H1 (cell line): ENCODE results near the gene DDX5. TPM values are rescaled to one million over a fixed set of nuclear protein-coding genes. Genes with fewer than 3 reads are reported as not detected.

Experiments used
- CTCF ChIA-PET: fragments of 300-600 bp; sonication (Branson Sonifier 250); formaldehyde crosslinking; loops from one replicate; lab custom pipeline; 2021; ENCODE audit not compliant: partially characterized antibody; lab: Charles Lee
- POLR2A ChIA-PET: fragments of 300-600 bp; sonication (Branson Sonifier 250); formaldehyde crosslinking; loops from one replicate; lab custom pipeline; 2021; ENCODE audit warnings: inconsistent platforms; ENCODE audit not compliant: partially characterized antibody; lab: Charles Lee
- DNase-seq, 2 experiments: peaks; one replicate each; pipeline versions ENCODE4 v3.0.0 to v3.0.0-alpha.2; 2010 to 2022; ENCODE audit warnings: low spot score in 2 of 2, low read depth in 1 of 2, mixed read lengths in 1 of 2
- FAIRE-seq: peaks from 2 replicates; lab custom pipeline; 2011; peaks lifted over from hg19 to GRCh38; lab: Jason Lieb, UNC
- H2AFZ ChIP-seq: 2 replicates; pipeline ENCODE4 v1.8.1; 2012; ENCODE audit warnings: low read length, inconsistent platforms
- H2AK5ac ChIP-seq: 2 replicates; pipeline ENCODE4 v1.6.1; 2013; ENCODE audit warnings: low read depth, low read length
- H2BK120ac ChIP-seq: replicated peaks from 2 replicates; pipeline ENCODE3; 2013; ENCODE audit warnings: low read depth, low read length, inconsistent platforms
- H2BK12ac ChIP-seq: 2 replicates; pipeline ENCODE4 v1.6.1; 2013; ENCODE audit warnings: low read depth, low read length
- H2BK15ac ChIP-seq: 2 replicates; pipeline ENCODE4 v1.6.1; 2013; ENCODE audit warnings: low read length
- H2BK20ac ChIP-seq: 2 replicates; pipeline ENCODE4 v1.6.1; 2013; ENCODE audit warnings: low read length
- H2BK5ac ChIP-seq: 2 replicates; pipeline ENCODE4 v1.6.1; 2013; ENCODE audit warnings: low read depth, low read length
- H3K14ac ChIP-seq: 2 replicates; pipeline ENCODE4 v1.6.1; 2013; ENCODE audit warnings: inconsistent platforms; ENCODE audit not compliant: insufficient read length
- H3K18ac ChIP-seq: 2 replicates; pipeline ENCODE4 v1.6.1; 2013; ENCODE audit warnings: low read length; ENCODE audit errors: extremely low read depth
- H3K23ac ChIP-seq: 2 replicates; pipeline ENCODE4 v1.6.1; 2013; ENCODE audit warnings: inconsistent platforms; ENCODE audit not compliant: insufficient read length
- H3K23me2 ChIP-seq: 2 replicates; pipeline ENCODE4 v1.6.1; 2013; ENCODE audit warnings: low read depth, low read length
- H3K27ac ChIP-seq: 2 replicates; pipeline ENCODE4 v1.6.1; 2011; ENCODE audit warnings: low read depth, low read length, inconsistent platforms
- H3K27me3 ChIP-seq, 4 experiments: replicated peaks in 1 of 4; 1 replicate in 1 of 4; 2 replicates in 3 of 4; pipeline versions ENCODE4 v1.6.1 to v1.8.1; 2011 to 2013; ENCODE audit warnings: low read length in 3 of 4, mild to moderate bottlenecking in 3 of 4, inconsistent platforms in 2 of 4, mixed read lengths in 2 of 4, moderate library complexity in 1 of 4; ENCODE audit not compliant: control insufficient read depth in 3 of 4, insufficient read depth in 3 of 4; ENCODE audit errors: extremely low read depth in 1 of 4
- H3K36me3 ChIP-seq, 4 experiments: 2 replicates each; pipeline versions ENCODE4 v1.6.1 to v1.8.1; 2011 to 2013; ENCODE audit warnings: mild to moderate bottlenecking in 4 of 4, low read length in 3 of 4, moderate library complexity in 2 of 4, control low read depth in 1 of 4, inconsistent platforms in 1 of 4; ENCODE audit not compliant: insufficient read depth in 4 of 4, control insufficient read depth in 2 of 4
- H3K4ac ChIP-seq: replicated peaks from 2 replicates; pipeline ENCODE3; 2013; ENCODE audit warnings: low read length, low read depth, mixed read lengths, inconsistent platforms; ENCODE audit not compliant: insufficient read length
- H3K4me1 ChIP-seq, 4 experiments: replicated peaks in 1 of 4; 1 replicate in 1 of 4; 2 replicates in 3 of 4; pipeline versions ENCODE4 v1.6.1 to v1.8.1; 2011 to 2013; ENCODE audit warnings: low read length in 3 of 4, inconsistent platforms in 2 of 4, mixed read lengths in 1 of 4; ENCODE audit not compliant: insufficient read depth in 4 of 4, control insufficient read depth in 3 of 4
- H3K4me2 ChIP-seq, 2 experiments: 2 replicates each; pipeline versions ENCODE4 v1.6.1 to v1.8.1; 2011 to 2013; ENCODE audit warnings: low read depth in 2 of 2, low read length in 2 of 2, control low read depth in 1 of 2, inconsistent platforms in 1 of 2, mild to moderate bottlenecking in 1 of 2; ENCODE audit not compliant: insufficient read depth in 1 of 2
- H3K4me3 ChIP-seq, 4 experiments: fragments of 200-600, 300-600 bp in 1 of 4; sonication (generic), shearing (Covaris generic), sonication (Bioruptor Twin) in 1 of 4; 2 replicates each; pipeline versions ENCODE4 v1.5.1 to v1.8.1; 2011 to 2016; ENCODE audit warnings: low read length in 4 of 4, low read depth in 3 of 4, control low read depth in 2 of 4, inconsistent platforms in 2 of 4, mild to moderate bottlenecking in 2 of 4, mixed read lengths in 1 of 4, moderate library complexity in 1 of 4; ENCODE audit not compliant: insufficient read depth in 2 of 4; ENCODE audit errors: extremely low read depth in 1 of 4
- H3K56ac ChIP-seq: replicated peaks from 2 replicates; pipeline ENCODE3; 2013; ENCODE audit warnings: low read depth, mild to moderate bottlenecking, mixed read lengths, low read length, inconsistent platforms; ENCODE audit not compliant: insufficient read length
- H3K79me1 ChIP-seq: 2 replicates; pipeline ENCODE4 v1.6.1; 2013; ENCODE audit warnings: low read depth, low read length, control low read depth
- H3K79me2 ChIP-seq, 2 experiments: 2 replicates each; pipeline versions ENCODE4 v1.6.1 to v1.8.1; 2012 to 2013; ENCODE audit warnings: low read length in 2 of 2, mild to moderate bottlenecking in 2 of 2, inconsistent platforms in 1 of 2; ENCODE audit not compliant: insufficient read depth in 2 of 2, control insufficient read depth in 1 of 2
- H3K9ac ChIP-seq, 4 experiments: replicated peaks in 1 of 4; 1 replicate in 1 of 4; 2 replicates in 3 of 4; pipeline versions ENCODE4 v1.6.1 to v1.8.1; 2011 to 2013; ENCODE audit warnings: low read depth in 3 of 4, low read length in 3 of 4, control low read depth in 2 of 4, mild to moderate bottlenecking in 2 of 4, moderate library complexity in 2 of 4, inconsistent platforms in 1 of 4; ENCODE audit errors: extremely low read depth in 1 of 4
- H3K9me3 ChIP-seq, 2 experiments: 2 replicates each; pipeline versions ENCODE4 v1.6.1 to v1.8.1; 2012 to 2013; ENCODE audit warnings: mild to moderate bottlenecking in 2 of 2, moderate library complexity in 2 of 2, control low read depth in 1 of 2, inconsistent platforms in 1 of 2, low read depth in 1 of 2, low read length in 1 of 2, mixed read lengths in 1 of 2; ENCODE audit not compliant: insufficient read depth in 2 of 2
- H4K20me1 ChIP-seq, 2 experiments: replicated peaks in 1 of 2; 2 replicates each; pipeline versions ENCODE3 to v1.8.1; 2011 to 2013; ENCODE audit warnings: inconsistent platforms in 2 of 2, low read length in 2 of 2, mild to moderate bottlenecking in 1 of 2; ENCODE audit not compliant: insufficient read depth in 2 of 2, control insufficient read depth in 1 of 2
- H4K5ac ChIP-seq: 2 replicates; pipeline ENCODE4 v1.6.1; 2013; ENCODE audit warnings: low read length, low read depth, mixed read lengths, inconsistent platforms; ENCODE audit not compliant: insufficient read length
- H4K8ac ChIP-seq: 2 replicates; pipeline ENCODE4 v1.8.0; 2013; ENCODE audit warnings: mild to moderate bottlenecking, moderate library complexity, low read length, inconsistent platforms; ENCODE audit not compliant: insufficient read depth; ENCODE audit errors: extremely low read depth
- H4K91ac ChIP-seq: replicated peaks from 2 replicates; pipeline ENCODE3; 2013; ENCODE audit warnings: low read length, mixed read lengths, inconsistent platforms; ENCODE audit not compliant: insufficient read length
- CTBP2 ChIP-seq: IDR thresholded peaks from 2 replicates; pipeline ENCODE4 v1.7.0; 2011; ENCODE audit warnings: borderline replicate concordance, mild to moderate bottlenecking, moderate library complexity, mixed read lengths, low read length; ENCODE audit not compliant: insufficient read depth, insufficient read length
- EGR1 ChIP-seq: IDR thresholded peaks from 2 replicates; pipeline ENCODE4 v1.6.1; 2011; ENCODE audit warnings: low read depth, low read length, borderline replicate concordance
- HDAC6 ChIP-seq: IDR thresholded peaks from one replicate; pipeline ENCODE4 v1.7.1; 2012; ENCODE audit warnings: low read depth, mild to moderate bottlenecking, inconsistent platforms, low read length, moderate library complexity
- JUN ChIP-seq: IDR thresholded peaks from 2 replicates; pipeline ENCODE4 v1.6.1; 2011; ENCODE audit warnings: low read depth, mild to moderate bottlenecking, improper control_type of control experiment, low read length
- JUND ChIP-seq: IDR thresholded peaks from 2 replicates; pipeline ENCODE4 v1.6.1; 2011; ENCODE audit warnings: mild to moderate bottlenecking, improper control_type of control experiment, low read length
- NRF1 ChIP-seq: IDR thresholded peaks from 2 replicates; pipeline ENCODE4 v1.6.1; 2011; ENCODE audit warnings: mild to moderate bottlenecking, low read depth, low read length, improper control_type of control experiment
- POLR2A ChIP-seq, 2 experiments: IDR thresholded peaks; 1 replicate in 1 of 2; 2 replicates in 1 of 2; pipeline ENCODE4 v1.6.1; 2011; ENCODE audit warnings: low read depth in 2 of 2, low read length in 2 of 2, mild to moderate bottlenecking in 2 of 2; ENCODE audit errors: control extremely low read depth in 1 of 2
- POLR2AphosphoS5 ChIP-seq: IDR thresholded peaks from 2 replicates; pipeline ENCODE4 v1.6.1; 2011; ENCODE audit warnings: low read depth, low read length
- TAF1 ChIP-seq: IDR thresholded peaks from 2 replicates; pipeline ENCODE4 v1.6.1; 2011; ENCODE audit warnings: mild to moderate bottlenecking, low read depth, low read length
- TBP ChIP-seq: IDR thresholded peaks from 2 replicates; pipeline ENCODE4 v1.6.1; 2011; ENCODE audit warnings: low read depth, low read length, improper control_type of control experiment
- WGBS, 2 experiments: shearing (Covaris generic) in 1 of 2; methylation state at CpG; one replicate each; pipeline versions ENCODE4 v1.1.6 to v1.1.7; 2013 to 2015; ENCODE audit warnings: low lambda C conversion rate in 2 of 2, mixed read lengths in 2 of 2, inconsistent platforms in 1 of 2, low coverage in 1 of 2, missing lambda C conversion rate in 1 of 2; ENCODE audit not compliant: insufficient replicate concordance in 2 of 2, insufficient coverage in 1 of 2, insufficient read length in 1 of 2; ENCODE audit errors: extremely low coverage in 1 of 2, missing lambda C conversion rate in 1 of 2; 5-methylcytosine and 5-hydroxymethylcytosine counted together
- long read RNA-seq, 2 experiments: library from RNA in 1 of 2; library from capped mRNA in 1 of 2; stranded (forward); transcript quantifications; one replicate each; pipeline ENCODE4 v2.0.0, GENCODE V29; 2021; ENCODE audit warnings: inconsistent platforms in 1 of 2
- polyA minus RNA-seq, 3 experiments: library from RNA; depleted of rRNA, polyadenylated mRNA; stranded (reverse); fragments of >200 nt; gene quantifications; 1 replicate in 2 of 3; 2 replicates in 1 of 3; pipeline ENCODE4 v1.2.3, GENCODE V29; 2011
- polyA plus RNA-seq, 7 experiments: library from polyadenylated mRNA; depleted of rRNA in 3 of 7; stranded (reverse) in 5 of 7; unstranded in 2 of 7; fragments of >200 nt in 5 of 7; fragments of 200-250 nt in 2 of 7; gene quantifications; 1 replicate in 5 of 7; 2 replicates in 1 of 7; 4 replicates in 1 of 7; pipeline versions ENCODE4 v1.2.1 to v1.2.3, GENCODE V29; 2011 to 2013; ENCODE audit warnings: missing spikeins in 2 of 7, mixed read lengths in 2 of 7
- total RNA-seq: library from RNA; stranded (reverse); fragmentation: NEBNext Ultra II Directional; extraction: Animal tissue kit (Norgen Biotek cat#: 25700); gene quantifications from 2 replicates; pipeline ENCODE4 v1.2.1, GENCODE V29; 2021

DDX5 gene
- total RNA-seq: 572 and 622 TPM in 2 replicates
- polyA plus RNA-seq (2011; rRNA removed): 591 and 931 TPM in 2 replicates
- polyA plus RNA-seq (2011; cell fraction: cytosol; rRNA removed): 642 TPM
- 1,555 TPM for polyA plus RNA-seq (2011; cell fraction: nucleus; rRNA removed)
- polyA plus RNA-seq (2012, experiment 1 of 2): 409 to 706 TPM (median 432 TPM) in 4 replicates
- 48.0 TPM for polyA plus RNA-seq (2012, experiment 2 of 2)
- 481 TPM for polyA plus RNA-seq (2013, experiment 1 of 2)
- polyA plus RNA-seq (2013, experiment 2 of 2): 448 TPM
- 326 and 526 TPM in 2 replicates for polyA minus RNA-seq (2011; rRNA and poly(A)+ RNA removed)
- 382 TPM for polyA minus RNA-seq (2011; cell fraction: cytosol; rRNA and poly(A)+ RNA removed)
- polyA minus RNA-seq (2011; cell fraction: nucleus; rRNA and poly(A)+ RNA removed): 1,592 TPM
- long read RNA-seq, experiment 1, transcript DDX5-209 (4 exons, 667 nt): minor isoform, 5 of 305 reads
- long read RNA-seq, experiment 1, transcript DDX5-201 (13 exons, 2,554 nt): major isoform, 93 of 305 reads
- long read RNA-seq, experiment 1, partial matches to known transcripts: 128 of 305 reads
- long read RNA-seq, experiment 1, other reads (novel, unspliced or antisense): 75 of 305 reads
- long read RNA-seq, experiment 2, transcript DDX5-215 (12 exons, 3,558 nt): minor isoform, 12 of 467 reads
- long read RNA-seq, experiment 2, transcript DDX5-201 (13 exons, 2,554 nt): major isoform, 318 of 467 reads
- long read RNA-seq, experiment 2, partial matches to known transcripts: 43 of 467 reads
- long read RNA-seq, experiment 2, other reads (novel, unspliced or antisense): 91 of 467 reads

DNA sequence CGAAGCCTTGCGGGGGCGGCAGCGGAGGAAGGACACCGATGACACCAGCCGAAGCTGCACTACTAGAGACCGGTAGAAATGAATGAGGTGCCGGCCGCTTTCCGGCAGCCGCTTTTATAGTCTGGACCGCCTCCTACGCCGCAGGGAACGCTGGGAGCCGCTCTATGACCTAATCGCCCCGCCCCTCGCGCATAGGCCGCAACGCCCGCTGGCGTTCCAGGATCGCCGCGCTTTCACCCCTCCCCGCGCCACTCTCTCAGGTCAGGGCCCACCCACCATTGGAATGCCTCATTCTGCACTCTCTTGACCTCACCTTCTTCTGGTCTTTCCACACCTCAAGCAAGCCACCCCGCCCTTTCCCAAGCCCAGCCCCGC lies at the start of gene DDX5:
Gene DDX5 (minus strand): TSS at position 89 of the 375 bp plus-strand sequence. CDS start 170 bp downstream, outside the sequence.
- H3K27me3 ChIP-seq: no peaks in the 10 kb centered on the region
- 1% methylated on average over 22 of the region's 31 CpGs; no CpG with 5 or more reads in 1 of the 2 experiments for WGBS, 2 experiments
- peak within 1 kb of the TSS; percentile 98 for H2BK5ac ChIP-seq
- H3K79me1 ChIP-seq: no peaks in the 10 kb centered on the region; the same call in 1 of the 2 replicates
- peak within 1 kb of the TSS; percentile 83 to 85 for H3K4me2 ChIP-seq
- peaks cover 31 to 63% (median 43%) of the 10 kb centered on the region in 4 experiments for H3K36me3 ChIP-seq
- H4K20me1 ChIP-seq: peaks cover 10 to 23% of the 10 kb centered on the region in 2 experiments
- CTCF ChIA-PET: interaction anchor here (1.1 to 3.4 kb wide), 4 partner anchors 10 to 84 kb away, joined by 3 to 13 read pairs (median 4); partner anchors contain the start of gene POLG2
- H3K4me1 ChIP-seq: peaks cover 0 to 11% (median 3%) of the 10 kb centered on the region in 4 experiments; a peak in 5 of 7 replicates
- peak within 1 kb of the TSS; percentile 99 for H3K56ac ChIP-seq
- no peak within 1 kb of the TSS for H2BK120ac ChIP-seq
- peak within 1 kb of the TSS; percentile 93 to 100 (median 100) for H3K9ac ChIP-seq
- H2AFZ ChIP-seq: peak within 1 kb of the TSS; percentile 37; the same call in 1 of the 2 replicates
- H3K4ac ChIP-seq: peak within 1 kb of the TSS; percentile 95
- H2BK15ac ChIP-seq: no peak within 1 kb of the TSS
- H3K9me3 ChIP-seq: no peaks in the 10 kb centered on the region
- H4K91ac ChIP-seq: peak within 1 kb of the TSS; percentile 97
- H3K4me3 ChIP-seq: peak within 1 kb of the TSS; percentile 95 to 99 (median 98)
- H3K23me2 ChIP-seq: peaks cover 4% of the 10 kb centered on the region; the same call in 1 of the 2 replicates
- H2BK20ac ChIP-seq: no peak within 1 kb of the TSS
- H3K18ac ChIP-seq: peak within 1 kb of the TSS; percentile 91
- H4K8ac ChIP-seq: peak within 1 kb of the TSS; percentile 99
- no peak for FAIRE-seq
- POLR2A ChIA-PET: interaction anchor here (0.9 to 7.2 kb wide), 34 partner anchors 8 to 676 kb away, joined by 3 to 320 read pairs (median 8); partner anchors contain the start of genes MILR1, POLG2 and SMURF2
- peak within 1 kb of the TSS; percentile 99 for H3K27ac ChIP-seq
- peak within 1 kb of the TSS; percentile 99 for H2AK5ac ChIP-seq
- H3K79me2 ChIP-seq: peaks cover 31 to 88% of the 10 kb centered on the region in 2 experiments
- peak; percentile 93 to 96 for DNase-seq
- no peak within 1 kb of the TSS for H3K23ac ChIP-seq
- H4K5ac ChIP-seq: peak within 1 kb of the TSS; percentile 80
- H2BK12ac ChIP-seq: peak within 1 kb of the TSS; percentile 76; the same call in 1 of the 2 replicates
- peak within 1 kb of the TSS; percentile 9 for H3K14ac ChIP-seq
- TF ChIP-seq JUN: 0 out of 2 replicates have a peak, but pooled peaks have one; percentile 20
- TF ChIP-seq JUND: peak; percentile 61; the same call in 1 of the 2 replicates
- peak; percentile 16; the same call in 1 of the 2 replicates for TF ChIP-seq NRF1
- TF ChIP-seq CTBP2: no peak
- peak; percentile 99 for TF ChIP-seq TAF1
- peak; percentile 96 for TF ChIP-seq EGR1
- TF ChIP-seq TBP: peak; percentile 98
- peak; percentile 98 for TF ChIP-seq POLR2AphosphoS5
- TF ChIP-seq POLR2A (IDR thresholded peaks at IDR 0.05; ENCODE audit: control extremely low read depth in 1 of 2, low read depth in 2 of 2, low read length in 2 of 2): peak; percentile 99
- no peak for TF ChIP-seq HDAC6
